HepG2 (cell line): ENCODE data around the gene DGCR6L. TPM values are rescaled to one million over a fixed set of nuclear protein-coding genes. Genes with fewer than 3 reads are reported as not detected.

Source experiments
- ATAC-seq: fragments of 200-7000 bp; cut with Tn5 transposase; 3 replicates; pipeline ENCODE4 v1.9.1; 2020; ENCODE audit warnings: mild to moderate bottlenecking, moderate library complexity
- BruUV-seq: library from RNA; stranded (reverse); fragments of 400-500 nt; replicated peaks from 2 replicates; lab custom pipeline; 2021; lab: Mats Ljungman, UMichigan
- CTCF ChIA-PET: fragments of 300-600 bp; formaldehyde crosslinking; extraction: SDS; loops from one replicate; lab custom pipeline; 2021; ENCODE audit warnings: low total read pairs, inconsistent platforms, low intra/inter-chr PET ratio; lab: Yijun Ruan, JAX
- POLR2A ChIA-PET: fragments of 350-600 bp; sonication (Branson Sonifier 250); formaldehyde crosslinking; loops from one replicate; lab custom pipeline; 2020; ENCODE audit warnings: antibody characterized with exemption, inconsistent platforms; lab: Yijun Ruan, JAX
- DNase-seq: peaks from one replicate; pipeline ENCODE4 v3.0.0-alpha.2; 2015; ENCODE audit warnings: low spot score
- FAIRE-seq: peaks from 3 replicates; lab custom pipeline; 2011; peaks lifted over from hg19 to GRCh38; lab: Jason Lieb, UNC
- H2AFZ ChIP-seq: one replicate; pipeline ENCODE4 v1.6.1; 2011; ENCODE audit warnings: low read length, inconsistent platforms
- H3K27ac ChIP-seq: fragments of 300-600 bp; 3 replicates; pipeline ENCODE4 v1.8.0; 2011; ENCODE audit warnings: mixed run types, mild to moderate bottlenecking, mixed read lengths, low read length, inconsistent platforms; ENCODE audit not compliant: insufficient read depth; ENCODE audit errors: extremely low read length
- H3K27me3 ChIP-seq, 2 experiments: fragments of 200-600 bp in 1 of 2; 2 replicates in 1 of 2; 3 replicates in 1 of 2; pipeline versions ENCODE4 v1.6.0 to v1.8.0; 2011; ENCODE audit warnings: low read length in 2 of 2, mild to moderate bottlenecking in 2 of 2, moderate library complexity in 2 of 2, inconsistent platforms in 1 of 2; ENCODE audit not compliant: insufficient read depth in 2 of 2, control insufficient read depth in 1 of 2
- H3K36me3 ChIP-seq, 2 experiments: fragments of 200-600 bp in 1 of 2; replicated peaks in 1 of 2; 2 replicates in 1 of 2; 3 replicates in 1 of 2; pipeline versions ENCODE4 v1.5.1 to v1.8.0; 2011; ENCODE audit warnings: low read length in 2 of 2, inconsistent platforms in 1 of 2; ENCODE audit not compliant: insufficient read depth in 2 of 2, control insufficient read depth in 1 of 2
- H3K4me1 ChIP-seq: 2 replicates; pipeline ENCODE4 v1.5.1; 2012; ENCODE audit warnings: low read length, inconsistent platforms; ENCODE audit not compliant: insufficient read depth
- H3K4me2 ChIP-seq: 2 replicates; pipeline ENCODE4 v1.6.0; 2011; ENCODE audit warnings: low read depth, low read length, inconsistent platforms
- H3K4me3 ChIP-seq, 3 experiments: fragments of 200-600 bp in 1 of 3; sonication (generic), shearing (Covaris generic) in 1 of 3; replicated peaks in 1 of 3; 2 replicates each; pipeline ENCODE4 v1.5.1; 2011 to 2016; ENCODE audit warnings: low read length in 3 of 3, inconsistent platforms in 2 of 3, low read depth in 2 of 3, mild to moderate bottlenecking in 2 of 3, control low read depth in 1 of 3, mixed read lengths in 1 of 3; ENCODE audit not compliant: insufficient read depth in 1 of 3
- H3K79me2 ChIP-seq: one replicate; pipeline ENCODE4 v1.6.1; 2011; ENCODE audit warnings: low read length, inconsistent platforms; ENCODE audit not compliant: insufficient read depth
- H3K9ac ChIP-seq: 2 replicates; pipeline ENCODE4 v1.6.0; 2011; ENCODE audit warnings: mild to moderate bottlenecking, low read depth, low read length, inconsistent platforms; ENCODE audit not compliant: insufficient read depth
- H3K9me3 ChIP-seq: 2 replicates; pipeline ENCODE4 v1.5.1; 2012; ENCODE audit warnings: mild to moderate bottlenecking, low read length
- H4K20me1 ChIP-seq: 2 replicates; pipeline ENCODE4 v1.6.0; 2011; ENCODE audit warnings: inconsistent platforms, mild to moderate bottlenecking, low read length, moderate library complexity; ENCODE audit not compliant: insufficient read depth
- CBX1 ChIP-seq: IDR thresholded peaks from one replicate; pipeline ENCODE4 v1.6.1; 2016; ENCODE audit warnings: antibody characterized with exemption, low read depth
- CHD2 ChIP-seq: IDR thresholded peaks from 2 replicates; pipeline ENCODE4 v1.6.1; 2011; ENCODE audit warnings: low read depth, low read length, improper control_type of control experiment
- DNMT1 ChIP-seq: sonication (generic); formaldehyde crosslinking; IDR thresholded peaks from 2 replicates; pipeline ENCODE4 v1.5.1; 2020; ENCODE audit warnings: mild to moderate bottlenecking, missing genetic modification reagents
- HHEX ChIP-seq: IDR thresholded peaks from 2 replicates; pipeline ENCODE4 v1.6.1; 2016; ENCODE audit warnings: control low read depth
- HOXA9 ChIP-seq: sonication (generic); formaldehyde crosslinking; IDR thresholded peaks from 2 replicates; pipeline ENCODE4 v1.8.1; 2022; ENCODE audit warnings: missing genetic modification reagents, mild to moderate bottlenecking, moderate library complexity, borderline replicate concordance
- IRF2 ChIP-seq: IDR thresholded peaks from 2 replicates; pipeline ENCODE4 v1.6.1; 2018; ENCODE audit warnings: missing genetic modification reagents, missing compliant biosample characterization
- JUND ChIP-seq: sonication (generic); formaldehyde crosslinking; IDR thresholded peaks from 2 replicates; pipeline ENCODE4 v1.8.0; 2022; ENCODE audit warnings: mild to moderate bottlenecking, missing genetic modification reagents
- NR2F2 ChIP-seq: IDR thresholded peaks from 2 replicates; pipeline ENCODE4 v1.6.1; 2012; ENCODE audit warnings: low read depth, inconsistent platforms, borderline replicate concordance
- SP140L ChIP-seq: sonication (generic); formaldehyde crosslinking; IDR thresholded peaks from 2 replicates; pipeline ENCODE4 v1.4.0; 2020; ENCODE audit warnings: missing genetic modification reagents, borderline replicate concordance
- ZC3H13 ChIP-seq: sonication (generic); formaldehyde crosslinking; IDR thresholded peaks from 2 replicates; pipeline ENCODE4 v1.8.1; 2023; ENCODE audit warnings: mild to moderate bottlenecking, missing genetic modification reagents, moderate library complexity
- ZFP62 ChIP-seq: sonication (generic); formaldehyde crosslinking; IDR thresholded peaks from 2 replicates; pipeline ENCODE4 v1.4.0; 2020; ENCODE audit warnings: missing genetic modification reagents
- WGBS: methylation state at CpG from one replicate; pipeline ENCODE4 v1.1.6; 2017; ENCODE audit warnings: low lambda C conversion rate; 5-methylcytosine and 5-hydroxymethylcytosine counted together
- in situ Hi-C: cut with HindIII; loops from 2 replicates; pipeline ENCODE4 v1.10.0; 2017; ENCODE audit warnings: low pct_unique_long_range_greater_than_20kb; ENCODE audit not compliant: extremely low pct_ligation_motif_present
- intact Hi-C: fragments of 100-400 bp; cut with micrococcal nuclease; formaldehyde crosslinking; loops from one replicate; pipeline ENCODE4 v1.10.0; 2022; ENCODE audit not compliant: unreplicated experiment
- polyA plus RNA-seq, 8 experiments: library from polyadenylated mRNA; depleted of rRNA in 3 of 8; stranded (reverse) in 7 of 8; unstranded in 1 of 8; fragments of >200 nt; fragmentation: Illumina TruSeq in 4 of 8; extraction: Trizol in 4 of 8; gene quantifications; 2 replicates each; pipeline versions ENCODE4 v1.2.1 to v1.2.3, GENCODE V29; 2011 to 2016; ENCODE audit warnings: low read depth in 4 of 8, missing spikeins in 1 of 8, mixed read lengths in 1 of 8; ENCODE audit not compliant: insufficient read depth in 1 of 8
- total RNA-seq, 5 experiments: library from RNA; depleted of rRNA; stranded (reverse); fragments of >200 nt; fragmentation: Illumina TruSeq; extraction: Trizol; gene quantifications; 2 replicates each; pipeline ENCODE4 v1.2.3, GENCODE V29; 2016; ENCODE audit warnings: low read depth in 1 of 5
- TF ChIP-seq, protein P1 (sequence below): IDR thresholded peaks from 2 replicates; pipeline ENCODE4 v1.6.1; 2016; ENCODE audit warnings: missing compliant biosample characterization, missing genetic modification reagents, borderline replicate concordance
- TF ChIP-seq, protein P2 (sequence below): sonication (generic); formaldehyde crosslinking; IDR thresholded peaks from 2 replicates; pipeline ENCODE4; 2020; ENCODE audit warnings: missing genetic modification reagents, mild to moderate bottlenecking, borderline replicate concordance

DGCR6L gene
- total and polyA plus RNA-seq, 2 of the 13 experiments (the other 11 are each of a cell fraction or from before 2014, with no cell fraction given): 17.5 to 35.3 TPM

DNA sequence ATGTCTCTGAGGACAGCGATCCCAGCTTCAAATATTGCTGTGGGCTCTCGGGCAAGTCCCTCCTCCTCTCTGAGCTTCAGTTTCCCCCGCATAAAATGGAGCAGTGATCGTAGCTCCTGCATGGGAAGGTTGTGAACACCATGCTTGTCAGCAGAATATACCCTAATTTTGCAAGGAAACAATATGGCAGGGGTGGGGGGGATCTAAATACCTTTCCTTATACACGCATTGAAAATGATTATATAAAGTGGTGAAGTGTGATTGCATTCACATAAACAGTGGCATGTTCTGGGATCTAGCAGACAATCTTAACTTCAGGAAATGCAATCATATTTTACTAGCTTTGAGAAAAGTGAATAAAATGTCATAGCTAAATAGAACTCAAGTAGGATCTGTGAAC, 27.8 kb downstream of the DGCR6L start:
- WGBS: 20% methylated on average over 5 of the region's 5 CpGs

More for the DNA sequence above, 27.8 kb downstream of the DGCR6L start:
- H3K4me1 ChIP-seq: no peaks in the 10 kb centered on the region
- no peak overlapping the region for H3K9ac ChIP-seq
- no peaks in the 10 kb centered on the region for H3K36me3 ChIP-seq
- peaks cover 8 to 63% of the 10 kb centered on the region in 2 experiments; a peak in 4 of 5 replicates for H3K27me3 ChIP-seq
- no peaks in the 10 kb centered on the region for H4K20me1 ChIP-seq
- in situ Hi-C loops (loop anchor here (25.0 kb wide), 1 partner anchor 1330 kb away; no protein-coding TSS in a partner anchor), intact Hi-C loops (no loop called here)
- FAIRE-seq (no peak), ATAC-seq (no peak), DNase-seq (no peak)
- CTCF ChIA-PET: no interaction called here
- no peak overlapping the region for H3K4me2 ChIP-seq
- H3K9me3 ChIP-seq: no peaks in the 10 kb centered on the region
- H3K27ac ChIP-seq: no peak overlapping the region
- BruUV-seq: no TSS peak
- no peak overlapping the region for H3K4me3 ChIP-seq
- POLR2A ChIA-PET: no interaction called here
- no peak overlapping the region for H2AFZ ChIP-seq
- H3K79me2 ChIP-seq: no peaks in the 10 kb centered on the region
- no peak for TF ChIP-seq CHD2
- TF ChIP-seq CBX1: no peak
- no peak for TF ChIP-seq IRF2
- no peak for TF ChIP-seq NR2F2
- TF ChIP-seq HHEX (CRISPR knock-in tag): no peak
- TF ChIP-seq JUND (CRISPR knock-in tag): no peak
- TF ChIP-seq, protein P1, sequence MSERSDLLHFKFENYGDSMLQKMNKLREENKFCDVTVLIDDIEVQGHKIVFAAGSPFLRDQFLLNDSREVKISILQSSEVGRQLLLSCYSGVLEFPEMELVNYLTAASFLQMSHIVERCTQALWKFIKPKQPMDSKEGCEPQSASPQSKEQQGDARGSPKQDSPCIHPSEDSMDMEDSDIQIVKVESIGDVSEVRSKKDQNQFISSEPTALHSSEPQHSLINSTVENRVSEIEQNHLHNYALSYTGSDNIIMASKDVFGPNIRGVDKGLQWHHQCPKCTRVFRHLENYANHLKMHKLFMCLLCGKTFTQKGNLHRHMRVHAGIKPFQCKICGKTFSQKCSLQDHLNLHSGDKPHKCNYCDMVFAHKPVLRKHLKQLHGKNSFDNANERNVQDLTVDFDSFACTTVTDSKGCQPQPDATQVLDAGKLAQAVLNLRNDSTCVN (CRISPR knock-in tag): no peak
- TF ChIP-seq, protein P2, sequence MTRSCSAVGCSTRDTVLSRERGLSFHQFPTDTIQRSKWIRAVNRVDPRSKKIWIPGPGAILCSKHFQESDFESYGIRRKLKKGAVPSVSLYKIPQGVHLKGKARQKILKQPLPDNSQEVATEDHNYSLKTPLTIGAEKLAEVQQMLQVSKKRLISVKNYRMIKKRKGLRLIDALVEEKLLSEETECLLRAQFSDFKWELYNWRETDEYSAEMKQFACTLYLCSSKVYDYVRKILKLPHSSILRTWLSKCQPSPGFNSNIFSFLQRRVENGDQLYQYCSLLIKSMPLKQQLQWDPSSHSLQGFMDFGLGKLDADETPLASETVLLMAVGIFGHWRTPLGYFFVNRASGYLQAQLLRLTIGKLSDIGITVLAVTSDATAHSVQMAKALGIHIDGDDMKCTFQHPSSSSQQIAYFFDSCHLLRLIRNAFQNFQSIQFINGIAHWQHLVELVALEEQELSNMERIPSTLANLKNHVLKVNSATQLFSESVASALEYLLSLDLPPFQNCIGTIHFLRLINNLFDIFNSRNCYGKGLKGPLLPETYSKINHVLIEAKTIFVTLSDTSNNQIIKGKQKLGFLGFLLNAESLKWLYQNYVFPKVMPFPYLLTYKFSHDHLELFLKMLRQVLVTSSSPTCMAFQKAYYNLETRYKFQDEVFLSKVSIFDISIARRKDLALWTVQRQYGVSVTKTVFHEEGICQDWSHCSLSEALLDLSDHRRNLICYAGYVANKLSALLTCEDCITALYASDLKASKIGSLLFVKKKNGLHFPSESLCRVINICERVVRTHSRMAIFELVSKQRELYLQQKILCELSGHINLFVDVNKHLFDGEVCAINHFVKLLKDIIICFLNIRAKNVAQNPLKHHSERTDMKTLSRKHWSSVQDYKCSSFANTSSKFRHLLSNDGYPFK (CRISPR knock-in tag): no peak
- no peak for TF ChIP-seq ZC3H13
- TF ChIP-seq SP140L (CRISPR knock-in tag): no peak
- TF ChIP-seq DNMT1: no peak
- no peak for TF ChIP-seq ZFP62 (CRISPR knock-in tag)
- no peak for TF ChIP-seq HOXA9 (CRISPR knock-in tag)
